Osteocyte (in vitro differentiated cells): ENCODE data around the gene NOS1AP. TPM values are rescaled to one million over a fixed set of nuclear protein-coding genes. Genes with fewer than 3 reads are reported as not detected.

Experiments
- DNase-seq: peaks from one replicate; pipeline ENCODE4 v3.0.0; 2021; ENCODE audit warnings: mixed read lengths; ENCODE audit not compliant: unreplicated experiment; ENCODE audit errors: extremely low spot score
- H3K27ac Mint-ChIP-seq: one replicate; pipeline ENCODE4 v1.8.0; 2021; ENCODE audit warnings: mild to moderate bottlenecking, mixed read lengths; ENCODE audit not compliant: unreplicated experiment
- H3K27me3 Mint-ChIP-seq: one replicate; pipeline ENCODE4 v1.8.0; 2021; ENCODE audit warnings: mixed read lengths; ENCODE audit not compliant: unreplicated experiment
- H3K36me3 Mint-ChIP-seq: one replicate; pipeline ENCODE4 v1.8.0; 2021; ENCODE audit warnings: mixed read lengths; ENCODE audit not compliant: unreplicated experiment
- H3K4me1 Mint-ChIP-seq: one replicate; pipeline ENCODE4 v1.8.0; 2021; ENCODE audit warnings: mixed read lengths; ENCODE audit not compliant: unreplicated experiment
- H3K4me3 Mint-ChIP-seq: one replicate; pipeline ENCODE4 v1.8.0; 2021; ENCODE audit warnings: mild to moderate bottlenecking, moderate library complexity, mixed read lengths; ENCODE audit not compliant: unreplicated experiment
- H3K9me3 Mint-ChIP-seq: one replicate; pipeline ENCODE4 v1.8.0; 2021; ENCODE audit warnings: mixed read lengths; ENCODE audit not compliant: unreplicated experiment
- CTCF ChIP-seq: fragments of 200-600 bp; sonication (generic); IDR thresholded peaks from 2 replicates; pipeline ENCODE4 v1.5.0; 2021; ENCODE audit warnings: antibody characterized with exemption, mild to moderate bottlenecking, moderate library complexity
- total RNA-seq: library from RNA; stranded (reverse); gene quantifications from 2 replicates; pipeline ENCODE4 v1.2.1, GENCODE V29; 2021

The NOS1AP gene
- total RNA-seq, 1 donor from 2014 or later = 2.5 TPM

- Mint-ChIP-seq H3K9me3 (no peaks in the 10 kb centered on the region), H3K27ac (no peak overlapping the region), H3K4me1 (peaks cover 5% of the 10 kb centered on the region), H3K4me3 (no peak overlapping the region), H3K27me3 (peaks cover 3% of the 10 kb centered on the region), H3K36me3 (no peaks in the 10 kb centered on the region)
- DNase-seq = no peak
- TF ChIP-seq CTCF = no peak
Observed at GRCh38 chr1:162293073-162293692, 223.7 kb downstream of the NOS1AP start.

- no peaks in the 10 kb centered on the region for H3K36me3 Mint-ChIP-seq
- peaks cover 5% of the 10 kb centered on the region for H3K4me1 Mint-ChIP-seq
- TF ChIP-seq CTCF = no peak
- H3K9me3 Mint-ChIP-seq = no peaks in the 10 kb centered on the region
- DNase-seq = no peak
- no peak overlapping the region for H3K4me3 Mint-ChIP-seq
- H3K27ac Mint-ChIP-seq = no peak overlapping the region
- peaks cover 3% of the 10 kb centered on the region for H3K27me3 Mint-ChIP-seq
Observed at GRCh38 chr1:162294015-162294414, 224.5 kb downstream of the NOS1AP start.

- no peak overlapping the region for H3K27ac Mint-ChIP-seq
- peaks cover 5% of the 10 kb centered on the region for H3K4me1 Mint-ChIP-seq
- DNase-seq = no peak
- H3K9me3 Mint-ChIP-seq = no peaks in the 10 kb centered on the region
- no peak overlapping the region for H3K4me3 Mint-ChIP-seq
- H3K27me3 Mint-ChIP-seq = peaks cover 3% of the 10 kb centered on the region
- H3K36me3 Mint-ChIP-seq = peaks cover 3% of the 10 kb centered on the region
- no peak for TF ChIP-seq CTCF
Observed at GRCh38 chr1:162297208-162297607, 227.7 kb downstream of the NOS1AP start.

DNA sequence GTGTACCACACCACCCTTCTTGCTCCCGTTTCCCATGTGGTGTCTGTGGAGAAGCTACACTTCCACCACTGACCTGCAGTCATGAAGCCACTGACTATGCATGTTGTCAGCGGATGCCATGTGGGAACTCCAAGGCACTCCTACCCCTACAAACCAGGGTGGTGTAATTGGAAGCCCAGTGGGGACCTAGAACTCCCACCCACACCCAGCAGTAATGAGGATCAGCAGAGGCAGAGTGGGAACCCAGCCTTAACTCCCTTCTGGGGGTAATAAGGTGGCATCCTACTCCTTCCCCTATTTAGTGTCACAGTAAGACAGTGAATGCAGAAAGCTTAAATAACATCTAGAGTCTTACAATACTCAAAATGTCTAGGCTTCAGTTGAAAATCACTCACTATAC lies 228.8 kb downstream of the NOS1AP start:
- peaks cover 3% of the 10 kb centered on the region for H3K27me3 Mint-ChIP-seq
- H3K36me3 Mint-ChIP-seq = peaks cover 3% of the 10 kb centered on the region
- peaks cover 3% of the 10 kb centered on the region for H3K9me3 Mint-ChIP-seq
- H3K4me1 Mint-ChIP-seq = peaks cover 9% of the 10 kb centered on the region
- no peak for TF ChIP-seq CTCF
- H3K27ac Mint-ChIP-seq = no peak overlapping the region
- no peak overlapping the region for H3K4me3 Mint-ChIP-seq
- DNase-seq = no peak

- H3K27ac Mint-ChIP-seq = no peak overlapping the region
- DNase-seq = no peak
- H3K36me3 Mint-ChIP-seq = peaks cover 3% of the 10 kb centered on the region
- H3K27me3 Mint-ChIP-seq = peaks cover 3% of the 10 kb centered on the region
- no peak overlapping the region for H3K4me3 Mint-ChIP-seq
- no peak for TF ChIP-seq CTCF
- peaks cover 14% of the 10 kb centered on the region for H3K4me1 Mint-ChIP-seq
- peaks cover 3% of the 10 kb centered on the region for H3K9me3 Mint-ChIP-seq
Observed at GRCh38 chr1:162299018-162299417, 229.5 kb downstream of the NOS1AP start.
